Gastrocnemius medialis (tissue), 4 donors: Measurements from ENCODE around the gene ELMO1.

Experiments
- CTCF ChIP-seq, 5 experiments: fragments of 450-650 bp in 3 of 5; fragments of 200-600 bp in 2 of 5; sonication (generic) in 2 of 5; IDR thresholded peaks in 4 of 5; conservative IDR thresholded peaks in 1 of 5; 1 replicate in 4 of 5; 2 replicates in 1 of 5; pipeline ENCODE4 v1.5.1; 2016 to 2019; ENCODE audit warnings: antibody characterized with exemption in 5 of 5, mild to moderate bottlenecking in 3 of 5, moderate library complexity in 3 of 5
- POLR2A ChIP-seq, 2 donors: fragments of 450-650 bp; IDR thresholded peaks; one replicate each; pipeline ENCODE4 v1.6.1; 2017; ENCODE audit warnings: antibody characterized with exemption in 2 of 2, mild to moderate bottlenecking in 2 of 2, moderate library complexity in 2 of 2

- TF ChIP-seq POLR2A (IDR thresholded peaks at IDR 0.05) (no peak), CTCF (IDR thresholded peaks at IDR 0.05 in 4 of 5, conservative IDR thresholded peaks at IDR 0.05 in 1 of 5) (no peak)
These were observed 587.0 kb downstream of the ELMO1 start for GRCh38 chr7:36861656-36862055.
